Hepatocyte (in vitro differentiated cells): ENCODE data around the gene GRXCR2.

Experiments used
- EZH2 ChIP-seq: fragments of 200-600 bp; sonication (generic); IDR thresholded peaks from 2 replicates; pipeline ENCODE4 v1.6.1; 2016; ENCODE audit warnings: antibody characterized with exemption, mild to moderate bottlenecking, borderline replicate concordance
- EZH2phosphoT487 ChIP-seq: fragments of 200-600 bp; sonication (generic); IDR thresholded peaks from one replicate; pipeline ENCODE4 v1.6.1; 2018; ENCODE audit warnings: antibody characterized with exemption, mild to moderate bottlenecking, low read depth, moderate library complexity; ENCODE audit not compliant: unreplicated experiment, severe bottlenecking
- TF ChIP-seq, protein P1 (sequence below): fragments of 200-600 bp; sonication (generic); IDR thresholded peaks from 2 replicates; pipeline ENCODE4 v1.5.1; 2016; ENCODE audit warnings: antibody characterized with exemption, mild to moderate bottlenecking; ENCODE audit not compliant: poor library complexity

DNA sequence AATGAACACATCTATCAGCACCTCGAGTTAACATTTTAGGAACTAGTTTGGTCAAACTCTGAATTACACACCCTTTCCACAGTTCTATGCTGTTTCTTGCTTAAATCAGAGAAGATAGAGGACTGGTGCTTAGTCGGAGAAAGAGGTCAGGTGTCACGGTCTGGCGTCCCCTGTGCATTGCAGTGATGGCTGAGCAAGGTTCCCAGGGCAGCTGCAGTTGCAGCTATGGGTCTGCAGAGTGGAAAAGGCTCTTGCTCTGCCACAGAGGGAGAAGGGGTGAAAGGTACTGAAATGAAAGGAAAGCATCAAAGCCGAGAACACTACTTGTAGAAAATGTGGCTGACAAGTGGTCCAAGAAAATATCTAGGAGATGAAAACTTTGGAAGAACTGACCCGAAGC lies 38.4 kb upstream of the GRXCR2 start:
- TF ChIP-seq, protein P1, sequence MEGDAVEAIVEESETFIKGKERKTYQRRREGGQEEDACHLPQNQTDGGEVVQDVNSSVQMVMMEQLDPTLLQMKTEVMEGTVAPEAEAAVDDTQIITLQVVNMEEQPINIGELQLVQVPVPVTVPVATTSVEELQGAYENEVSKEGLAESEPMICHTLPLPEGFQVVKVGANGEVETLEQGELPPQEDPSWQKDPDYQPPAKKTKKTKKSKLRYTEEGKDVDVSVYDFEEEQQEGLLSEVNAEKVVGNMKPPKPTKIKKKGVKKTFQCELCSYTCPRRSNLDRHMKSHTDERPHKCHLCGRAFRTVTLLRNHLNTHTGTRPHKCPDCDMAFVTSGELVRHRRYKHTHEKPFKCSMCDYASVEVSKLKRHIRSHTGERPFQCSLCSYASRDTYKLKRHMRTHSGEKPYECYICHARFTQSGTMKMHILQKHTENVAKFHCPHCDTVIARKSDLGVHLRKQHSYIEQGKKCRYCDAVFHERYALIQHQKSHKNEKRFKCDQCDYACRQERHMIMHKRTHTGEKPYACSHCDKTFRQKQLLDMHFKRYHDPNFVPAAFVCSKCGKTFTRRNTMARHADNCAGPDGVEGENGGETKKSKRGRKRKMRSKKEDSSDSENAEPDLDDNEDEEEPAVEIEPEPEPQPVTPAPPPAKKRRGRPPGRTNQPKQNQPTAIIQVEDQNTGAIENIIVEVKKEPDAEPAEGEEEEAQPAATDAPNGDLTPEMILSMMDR: no peak
- TF ChIP-seq EZH2 (no peak), EZH2phosphoT487 (no peak)
